B cell (primary cell): ENCODE measurements around the gene HINT1. TPM values are rescaled to one million over a fixed set of nuclear protein-coding genes. Genes with fewer than 3 reads are reported as not detected.

Experiments
- ATAC-seq: fragments of 200-7000 bp; cut with Tn5 transposase; one replicate; pipeline ENCODE4 v1.10.0; 2021; ENCODE audit warnings: low read depth, mild to moderate bottlenecking, moderate number of reproducible peaks, moderate library complexity
- CTCF ChIA-PET: fragments of 350-600 bp; sonication (Branson Sonifier 250); formaldehyde crosslinking; loops from one replicate; lab custom pipeline; 2021; ENCODE audit warnings: antibody characterized with exemption, inconsistent platforms; lab: Charles Lee
- POLR2A ChIA-PET: fragments of 350-600 bp; sonication (Branson Sonifier 250); formaldehyde crosslinking; loops from one replicate; lab custom pipeline; 2021; ENCODE audit warnings: antibody characterized with exemption; lab: Charles Lee
- DNase-seq: peaks from one replicate; pipeline ENCODE4 v3.0.0; 2013
- H2AFZ ChIP-seq: 2 replicates; pipeline ENCODE4 v1.6.1; 2012; ENCODE audit warnings: mild to moderate bottlenecking, low read depth, low read length; ENCODE audit not compliant: insufficient read depth, poor library complexity, severe bottlenecking
- H3K27ac ChIP-seq, 2 donors: 1 replicate in 1 of 2; 2 replicates in 1 of 2; pipeline ENCODE4 v1.5.1; 2012 to 2013; ENCODE audit warnings: low read length in 2 of 2, mild to moderate bottlenecking in 2 of 2, moderate library complexity in 1 of 2
- H3K27me3 ChIP-seq, 4 experiments: fragments of 200-600 bp in 1 of 4; sonication (generic) in 1 of 4; replicated peaks in 1 of 4; 1 replicate in 2 of 4; 2 replicates in 2 of 4; pipeline versions ENCODE4 v1.6.1 to v1.7.0; 2013 to 2016; ENCODE audit warnings: low read length in 3 of 4, mild to moderate bottlenecking in 2 of 4, mixed read lengths in 1 of 4, moderate library complexity in 1 of 4; ENCODE audit not compliant: insufficient read depth in 4 of 4, control insufficient read depth in 3 of 4; ENCODE audit errors: control extremely low read depth in 1 of 4
- H3K36me3 ChIP-seq, 2 experiments: replicated peaks in 1 of 2; 1 replicate in 1 of 2; 2 replicates in 1 of 2; pipeline versions ENCODE4 v1.6.1 to v1.7.1; 2013; ENCODE audit warnings: low read length in 1 of 2; ENCODE audit not compliant: insufficient read depth in 2 of 2, control insufficient read depth in 1 of 2; ENCODE audit errors: control extremely low read depth in 1 of 2, extremely low read depth in 1 of 2
- H3K4me1 ChIP-seq, 2 donors: fragments of 200-600 bp in 1 of 2; sonication (generic) in 1 of 2; 1 replicate in 1 of 2; 2 replicates in 1 of 2; pipeline versions ENCODE4 v1.5.1 to v1.6.1; 2013 to 2017; ENCODE audit warnings: low read length in 2 of 2; ENCODE audit not compliant: control insufficient read depth in 2 of 2, insufficient read depth in 2 of 2
- H3K4me2 ChIP-seq: replicated peaks from 2 replicates; pipeline ENCODE3; 2012; ENCODE audit warnings: mild to moderate bottlenecking, low read depth, low read length; ENCODE audit not compliant: poor library complexity, severe bottlenecking
- H3K4me3 ChIP-seq, 5 experiments: fragments of 200-600 bp in 1 of 5; sonication (generic) in 1 of 5; 1 replicate in 3 of 5; 2 replicates in 2 of 5; pipeline versions ENCODE4 v1.5.1 to v1.7.0; 2011 to 2016; ENCODE audit warnings: low read length in 4 of 5, mild to moderate bottlenecking in 4 of 5, low read depth in 2 of 5, control low read depth in 1 of 5, moderate library complexity in 1 of 5; ENCODE audit not compliant: insufficient read depth in 1 of 5; ENCODE audit errors: control extremely low read depth in 1 of 5, extremely low read depth in 1 of 5
- H3K79me2 ChIP-seq: fragments of 200-600 bp; sonication (generic); one replicate; pipeline ENCODE4 v1.6.0; 2016; ENCODE audit warnings: low read length; ENCODE audit not compliant: control insufficient read depth, insufficient read depth
- H3K9ac ChIP-seq: fragments of 200-600 bp; sonication (generic); 2 replicates; pipeline ENCODE4 v1.6.1; 2017; ENCODE audit warnings: mild to moderate bottlenecking, low read length, moderate library complexity
- H3K9me3 ChIP-seq, 3 donors: one replicate each; pipeline versions ENCODE4 v1.6.1 to v1.7.1; 2013; ENCODE audit warnings: low read length in 2 of 3; ENCODE audit not compliant: control insufficient read depth in 2 of 3, insufficient read depth in 1 of 3; ENCODE audit errors: control extremely low read depth in 1 of 3
- H4K20me1 ChIP-seq: 2 replicates; pipeline ENCODE4 v1.6.0; 2012; ENCODE audit warnings: mild to moderate bottlenecking, low read length; ENCODE audit not compliant: insufficient read depth, control insufficient read depth, poor library complexity, severe bottlenecking
- H3K27ac Mint-ChIP-seq: one replicate; pipeline ENCODE4 v1.8.0; 2021; ENCODE audit warnings: mixed read lengths
- H3K27me3 Mint-ChIP-seq: one replicate; pipeline ENCODE4 v1.8.0; 2021; ENCODE audit warnings: mixed read lengths
- H3K4me1 Mint-ChIP-seq: one replicate; pipeline ENCODE4 v1.8.0; 2021; ENCODE audit warnings: mixed read lengths
- H3K4me3 Mint-ChIP-seq: one replicate; pipeline ENCODE4 v1.8.0; 2021; ENCODE audit warnings: mixed read lengths
- H3K9me3 Mint-ChIP-seq: one replicate; pipeline ENCODE4 v1.8.0; 2022; ENCODE audit warnings: mixed read lengths; ENCODE audit not compliant: insufficient read depth
- CTCF ChIP-seq: fragments of 200-600 bp; IDR thresholded peaks from one replicate; pipeline ENCODE4 v1.8.0; 2022; ENCODE audit warnings: antibody characterized with exemption, mild to moderate bottlenecking
- EZH2 ChIP-seq: IDR thresholded peaks from 2 replicates; pipeline ENCODE4 v1.6.1; 2012; ENCODE audit warnings: borderline replicate concordance, low read depth, mild to moderate bottlenecking, moderate library complexity, low read length; ENCODE audit not compliant: insufficient read depth, poor library complexity, severe bottlenecking
- WGBS: methylation state at CpG from one replicate; pipeline ENCODE4 v1.1.5; 2013; ENCODE audit warnings: missing lambda C conversion rate; ENCODE audit not compliant: insufficient coverage; 5-methylcytosine and 5-hydroxymethylcytosine counted together
- intact Hi-C: fragments of 100-400 bp; cut with micrococcal nuclease; formaldehyde crosslinking; loops from one replicate; pipeline ENCODE4 v1.10.0; 2022
- polyA plus RNA-seq: library from polyadenylated mRNA; depleted of rRNA; stranded (reverse); fragments of >200 nt; gene quantifications from 2 replicates; pipeline ENCODE4 v1.2.3, GENCODE V29; 2012
- total RNA-seq, 2 donors: library from RNA; stranded (reverse); fragments of 120-200 nt in 1 of 2; gene quantifications; 1 replicate in 1 of 2; 2 replicates in 1 of 2; pipeline versions ENCODE4 v1.2.3 to v1.2.4, GENCODE V29; 2013 to 2022

The HINT1 gene
- total and polyA plus RNA-seq, 2 donors (not counting 1 experiment from before 2014, with no cell fraction given), result 206 to 289 TPM

GRCh38 chr5:131204964-131205363, 39.9 kb upstream of the HINT1 start:
- no peak overlapping the region for H3K4me3 ChIP-seq
- peaks cover 8 to 17% of the 10 kb centered on the region in 2 donors for H3K4me1 ChIP-seq
- POLR2A ChIA-PET, result interaction anchor here (0.5 kb wide), 1 partner anchor 56 kb away, joined by 15 read pairs; no protein-coding TSS in a partner anchor
- intact Hi-C loops, result no loop called here
- TF ChIP-seq CTCF, result no peak
- no peak for TF ChIP-seq EZH2
- ATAC-seq, result no peak
- H3K79me2 ChIP-seq, result peaks cover 10% of the 10 kb centered on the region
- H3K4me1 Mint-ChIP-seq, result peaks cover 21% of the 10 kb centered on the region
- no peak overlapping the region for H3K9ac ChIP-seq
- H3K27ac Mint-ChIP-seq, result no peak overlapping the region
- no peaks in the 10 kb centered on the region for H3K27me3 ChIP-seq
- CTCF ChIA-PET, result interaction anchor here (1.2 kb wide), 1 partner anchor 18 kb away, joined by 3 read pairs; no protein-coding TSS in a partner anchor
- H3K9me3 Mint-ChIP-seq, result no peaks in the 10 kb centered on the region
- DNase-seq, result no peak
- H3K4me3 Mint-ChIP-seq, result no peak overlapping the region
- no peaks in the 10 kb centered on the region for H3K27me3 Mint-ChIP-seq
- H3K9me3 ChIP-seq, result peaks cover 0 to 2% (median 0%) of the 10 kb centered on the region in 3 donors
- H3K4me2 ChIP-seq, result no peak overlapping the region
- WGBS, result no CpG with 5 or more reads among the region's 2 CpGs
- no peak overlapping the region for H3K27ac ChIP-seq
- H2AFZ ChIP-seq, result no peak overlapping the region
- peaks cover 0 to 5% of the 10 kb centered on the region in 2 experiments for H3K36me3 ChIP-seq
- H4K20me1 ChIP-seq, result no peaks in the 10 kb centered on the region

- no peaks in the 10 kb centered on the region for H3K9me3 Mint-ChIP-seq
- H3K36me3 ChIP-seq, result peaks cover 0 to 6% of the 10 kb centered on the region in 2 experiments
- TF ChIP-seq CTCF (no peak), EZH2 (no peak)
- H3K4me1 Mint-ChIP-seq, result peaks cover 2% of the 10 kb centered on the region
- H3K4me3 Mint-ChIP-seq, result no peak overlapping the region
- DNase-seq (no peak), ATAC-seq (no peak)
- no peak overlapping the region for H3K27ac ChIP-seq
- no peaks in the 10 kb centered on the region for H3K9me3 ChIP-seq
- no peaks in the 10 kb centered on the region for H4K20me1 ChIP-seq
- ChIA-PET POLR2A (interaction anchor here (0.7 kb wide), 1 partner anchor 29 kb away, joined by 4 read pairs; no protein-coding TSS in a partner anchor), CTCF (no interaction called here)
- H3K4me2 ChIP-seq, result no peak overlapping the region
- H3K4me1 ChIP-seq, result no peaks in the 10 kb centered on the region
- no peaks in the 10 kb centered on the region for H3K79me2 ChIP-seq
- H3K27ac Mint-ChIP-seq, result no peak overlapping the region
- no peaks in the 10 kb centered on the region for H3K27me3 Mint-ChIP-seq
- no CpG with 5 or more reads among the region's 3 CpGs for WGBS
- H3K9ac ChIP-seq, result no peak overlapping the region
- no peak overlapping the region for H3K4me3 ChIP-seq
- intact Hi-C loops, result no loop called here
- no peaks in the 10 kb centered on the region for H3K27me3 ChIP-seq
- no peak overlapping the region for H2AFZ ChIP-seq
Observed at GRCh38 chr5:131200560-131200959, 35.5 kb upstream of the HINT1 start.
